Naive B cell (primary cell): Measurements from ENCODE around the gene UPB1. TPM values are rescaled to one million over a fixed set of nuclear protein-coding genes. Genes with fewer than 3 reads are reported as not detected.

Experiments used
- ATAC-seq, 2 donors: fragments of 150-1000 bp; cut with Tn5 transposase; 2 replicates each; pipeline ENCODE4 v1.10.0; 2021; ENCODE audit warnings: low read depth in 2 of 2, mild to moderate bottlenecking in 2 of 2, moderate library complexity in 2 of 2
- DNase-seq: peaks from one replicate; pipeline ENCODE4 v3.0.0; 2022
- H3K27ac Mint-ChIP-seq, 6 donors: one replicate each; pipeline ENCODE4 v1.8.0; 2020 to 2022; ENCODE audit warnings: mild to moderate bottlenecking in 6 of 6, mixed read lengths in 6 of 6, moderate library complexity in 5 of 6, inconsistent platforms in 2 of 6
- H3K27me3 Mint-ChIP-seq, 3 donors: one replicate each; pipeline ENCODE4 v1.8.0; 2021 to 2022; ENCODE audit warnings: mixed read lengths in 3 of 3, mild to moderate bottlenecking in 1 of 3
- H3K36me3 Mint-ChIP-seq, 2 donors: one replicate each; pipeline ENCODE4 v1.8.0; 2020 to 2022; ENCODE audit warnings: mixed read lengths in 2 of 2, inconsistent platforms in 1 of 2, mild to moderate bottlenecking in 1 of 2
- H3K4me1 Mint-ChIP-seq, 3 donors: one replicate each; pipeline ENCODE4 v1.8.0; 2020 to 2022; ENCODE audit warnings: mixed read lengths in 3 of 3, inconsistent platforms in 1 of 3, mild to moderate bottlenecking in 1 of 3, moderate library complexity in 1 of 3
- H3K4me3 Mint-ChIP-seq, 8 donors: one replicate each; pipeline ENCODE4 v1.8.0; 2020 to 2022; ENCODE audit warnings: mild to moderate bottlenecking in 8 of 8, mixed read lengths in 8 of 8, moderate library complexity in 8 of 8, inconsistent platforms in 2 of 8
- H3K9me3 Mint-ChIP-seq, 7 donors: one replicate each; pipeline ENCODE4 v1.8.0; 2020 to 2022; ENCODE audit warnings: mixed read lengths in 7 of 7, mild to moderate bottlenecking in 5 of 7, inconsistent platforms in 2 of 7, moderate library complexity in 1 of 7
- polyA plus RNA-seq, 6 donors: library from polyadenylated mRNA; unstranded; fragments of 300-500 nt; fragmentation: Illumina TruSeq; gene quantifications; one replicate each; pipeline ENCODE4 v1.2.3, GENCODE V29; 2021; ENCODE audit warnings: low read depth in 6 of 6

Gene UPB1
- polyA plus RNA-seq: under 1 TPM in 5 of 6 donors, not detected in 1; 0.08 to 0.90 (median 0.20) TPM

- no peak for ATAC-seq
- H3K36me3 Mint-ChIP-seq: peaks cover 5 to 9% of the 10 kb centered on the region in 2 donors
- no peak for DNase-seq
- H3K4me3 Mint-ChIP-seq: no peak within 1 kb of the TSS
- H3K27ac Mint-ChIP-seq: peak within 1 kb of the TSS in 2 of 6 donors; percentile 32 to 33
- peaks cover 24 to 53% (median 40%) of the 10 kb centered on the region in 3 donors for H3K27me3 Mint-ChIP-seq
- no peaks in the 10 kb centered on the region for H3K9me3 Mint-ChIP-seq
- H3K4me1 Mint-ChIP-seq: peaks cover 0 to 8% (median 3%) of the 10 kb centered on the region in 3 donors
Measured at GRCh38 chr22:24494528-24495364, at the start of gene UPB1. UPB1 (plus strand) TSS chr22:24495332; CDS start chr22:24495404, 72 bp downstream.

- no peaks in the 10 kb centered on the region for H3K9me3 Mint-ChIP-seq
- peaks cover 25 to 50% (median 43%) of the 10 kb centered on the region in 3 donors for H3K4me1 Mint-ChIP-seq
- H3K27ac Mint-ChIP-seq: peak overlapping the region in 3 of 6 donors; percentile 15 to 77 (median 54)
- H3K4me3 Mint-ChIP-seq: no peak overlapping the region
- no peaks in the 10 kb centered on the region for H3K27me3 Mint-ChIP-seq
- peaks cover 5 to 7% of the 10 kb centered on the region in 2 donors for H3K36me3 Mint-ChIP-seq
- no peak for DNase-seq
- no peak for ATAC-seq
Measured at GRCh38 chr22:24445481-24446259, 49.5 kb upstream of the UPB1 start.

- Mint-ChIP-seq H3K36me3 (peaks cover 0 to 1% of the 10 kb centered on the region in 2 donors), H3K9me3 (peaks cover 0 to 2% (median 0%) of the 10 kb centered on the region in 7 donors), H3K4me3 (no peak overlapping the region), H3K27ac (peak overlapping the region in 1 of 6 donors; percentile 77), H3K27me3 (no peaks in the 10 kb centered on the region), H3K4me1 (peaks cover 22 to 46% (median 40%) of the 10 kb centered on the region in 3 donors)
- DNase-seq (no peak), ATAC-seq (no peak)
Measured at GRCh38 chr22:24446260-24446611, 48.9 kb upstream of the UPB1 start.

- Mint-ChIP-seq H3K27me3 (no peaks in the 10 kb centered on the region), H3K9me3 (peaks cover 0 to 4% (median 0%) of the 10 kb centered on the region in 7 donors), H3K36me3 (no peaks in the 10 kb centered on the region), H3K4me1 (peaks cover 22 to 27% (median 23%) of the 10 kb centered on the region in 3 donors), H3K27ac (peak overlapping the region in 4 of 6 donors; percentile 43 to 90 (median 80)), H3K4me3 (peak overlapping the region in 3 of 8 donors; percentile 4 to 56 (median 45))
- DNase-seq (no peak), ATAC-seq (no peak)
Measured at GRCh38 chr22:24450610-24451009, 44.5 kb upstream of the UPB1 start.

- peak overlapping the region in 1 of 8 donors; percentile 9 for H3K4me3 Mint-ChIP-seq
- ATAC-seq: no peak
- no peak for DNase-seq
- H3K36me3 Mint-ChIP-seq: no peaks in the 10 kb centered on the region
- no peaks in the 10 kb centered on the region for H3K27me3 Mint-ChIP-seq
- peaks cover 23 to 28% (median 27%) of the 10 kb centered on the region in 3 donors for H3K4me1 Mint-ChIP-seq
- H3K27ac Mint-ChIP-seq: no peak overlapping the region
- peaks cover 0 to 4% (median 0%) of the 10 kb centered on the region in 7 donors for H3K9me3 Mint-ChIP-seq
Measured at GRCh38 chr22:24451162-24451561, 44.0 kb upstream of the UPB1 start.

- Mint-ChIP-seq H3K27ac (no peak overlapping the region), H3K4me3 (no peak overlapping the region), H3K9me3 (peaks cover 0 to 4% (median 0%) of the 10 kb centered on the region in 7 donors), H3K27me3 (no peaks in the 10 kb centered on the region), H3K4me1 (peaks cover 18 to 23% (median 19%) of the 10 kb centered on the region in 3 donors), H3K36me3 (no peaks in the 10 kb centered on the region)
- DNase-seq (no peak), ATAC-seq (no peak)
Measured at GRCh38 chr22:24453853-24454252, 41.3 kb upstream of the UPB1 start.

- ATAC-seq (no peak), DNase-seq (no peak)
- Mint-ChIP-seq H3K36me3 (no peaks in the 10 kb centered on the region), H3K9me3 (peaks cover 0 to 4% (median 0%) of the 10 kb centered on the region in 7 donors), H3K4me1 (peaks cover 10 to 20% (median 12%) of the 10 kb centered on the region in 3 donors), H3K27me3 (no peaks in the 10 kb centered on the region), H3K27ac (peak overlapping the region in 1 of 6 donors; percentile 38), H3K4me3 (no peak overlapping the region)
Measured at GRCh38 chr22:24455039-24455438, 40.1 kb upstream of the UPB1 start.

- ATAC-seq (no peak), DNase-seq (no peak)
- Mint-ChIP-seq H3K9me3 (peaks cover 0 to 4% (median 0%) of the 10 kb centered on the region in 7 donors), H3K27me3 (no peaks in the 10 kb centered on the region), H3K27ac (peak overlapping the region in 3 of 6 donors; percentile 45 to 91 (median 83)), H3K4me1 (peaks cover 2 to 12% (median 5%) of the 10 kb centered on the region in 3 donors), H3K36me3 (no peaks in the 10 kb centered on the region), H3K4me3 (no peak overlapping the region)
Measured at GRCh38 chr22:24455751-24456426, 39.2 kb upstream of the UPB1 start.

GRCh38 chr22:24457894-24458420 is 37.2 kb upstream of the UPB1 start:
- no peak for ATAC-seq
- Mint-ChIP-seq H3K36me3 (peaks cover 0 to 8% of the 10 kb centered on the region in 2 donors), H3K4me3 (peak overlapping the region in 1 of 8 donors; percentile 56), H3K27me3 (no peaks in the 10 kb centered on the region), H3K27ac (peak overlapping the region in 1 of 6 donors; percentile 34), H3K9me3 (peaks cover 0 to 2% (median 0%) of the 10 kb centered on the region in 7 donors), H3K4me1 (peaks cover 13 to 18% (median 18%) of the 10 kb centered on the region in 3 donors)
- no peak for DNase-seq

- Mint-ChIP-seq H3K4me3 (no peak overlapping the region), H3K27ac (peak overlapping the region in 1 of 6 donors; percentile 54), H3K36me3 (peaks cover 0 to 8% of the 10 kb centered on the region in 2 donors), H3K4me1 (peaks cover 23 to 25% (median 24%) of the 10 kb centered on the region in 3 donors), H3K9me3 (peaks cover 0 to 6% (median 1%) of the 10 kb centered on the region in 7 donors), H3K27me3 (no peaks in the 10 kb centered on the region)
- DNase-seq (no peak), ATAC-seq (no peak)
Measured at GRCh38 chr22:24459911-24460310, 35.2 kb upstream of the UPB1 start.

- H3K4me1 Mint-ChIP-seq: peaks cover 23 to 25% (median 24%) of the 10 kb centered on the region in 3 donors
- peak overlapping the region in 3 of 6 donors; percentile 29 to 78 (median 78) for H3K27ac Mint-ChIP-seq
- ATAC-seq (no peak), DNase-seq (no peak)
- peaks cover 0 to 6% (median 1%) of the 10 kb centered on the region in 7 donors for H3K9me3 Mint-ChIP-seq
- H3K36me3 Mint-ChIP-seq: peaks cover 0 to 8% of the 10 kb centered on the region in 2 donors
- no peaks in the 10 kb centered on the region for H3K27me3 Mint-ChIP-seq
- H3K4me3 Mint-ChIP-seq: no peak overlapping the region
Measured at GRCh38 chr22:24460418-24461089, 34.6 kb upstream of the UPB1 start.

GRCh38 chr22:24463071-24463760 is 31.9 kb upstream of the UPB1 start:
- no peaks in the 10 kb centered on the region for H3K27me3 Mint-ChIP-seq
- peaks cover 0 to 6% (median 1%) of the 10 kb centered on the region in 7 donors for H3K9me3 Mint-ChIP-seq
- peak overlapping the region; percentile 8 to 88 (median 74) for H3K27ac Mint-ChIP-seq
- peaks cover 30 to 39% (median 37%) of the 10 kb centered on the region in 3 donors for H3K4me1 Mint-ChIP-seq
- peak; percentile 38 to 47 for ATAC-seq
- H3K4me3 Mint-ChIP-seq: peak overlapping the region in 1 of 8 donors; percentile 78
- H3K36me3 Mint-ChIP-seq: peaks cover 0 to 8% of the 10 kb centered on the region in 2 donors
- no peak for DNase-seq
